ENCODE measurements around the gene CSMD2.

CSMD2 gene

DNA sequence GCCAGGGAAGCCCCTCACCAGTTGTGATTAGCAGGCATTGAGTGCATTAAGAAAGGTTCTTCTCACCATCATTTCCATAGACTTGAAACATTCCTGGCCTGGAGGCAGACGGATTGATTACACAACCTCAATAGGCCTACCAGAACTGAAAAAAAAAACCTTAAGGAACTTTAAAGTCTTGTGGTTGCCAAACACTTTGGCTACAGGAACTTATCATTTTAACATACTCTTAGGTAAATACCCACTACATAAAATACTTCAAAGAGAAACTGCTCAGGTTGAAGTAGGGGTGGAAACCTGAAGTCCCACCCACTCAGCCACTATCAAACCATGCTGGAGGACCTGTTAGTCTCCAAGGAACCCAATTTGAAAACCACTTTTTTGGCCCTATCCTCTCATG is 323.5 kb downstream of the CSMD2 start:
- DNase-seq = no peak

DNA sequence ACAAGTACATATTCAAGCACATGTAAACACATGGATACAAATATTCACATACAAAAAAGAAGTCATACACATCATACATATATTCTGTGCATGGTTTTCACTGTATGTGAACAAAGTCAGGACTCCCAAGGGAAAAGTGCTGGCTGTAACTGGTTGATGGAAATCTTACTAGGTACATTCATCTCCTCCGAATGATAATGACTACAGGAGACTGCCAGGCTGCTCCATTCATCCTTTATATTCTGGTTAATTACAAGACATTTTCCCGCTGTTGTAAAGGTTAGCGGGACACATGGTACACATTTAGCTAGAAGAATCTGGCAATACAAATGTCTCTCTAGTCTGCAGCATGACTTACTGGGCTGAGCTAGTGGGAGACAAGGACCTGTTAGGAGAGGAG is 327.4 kb downstream of the CSMD2 start:
- no peak for DNase-seq

DNA sequence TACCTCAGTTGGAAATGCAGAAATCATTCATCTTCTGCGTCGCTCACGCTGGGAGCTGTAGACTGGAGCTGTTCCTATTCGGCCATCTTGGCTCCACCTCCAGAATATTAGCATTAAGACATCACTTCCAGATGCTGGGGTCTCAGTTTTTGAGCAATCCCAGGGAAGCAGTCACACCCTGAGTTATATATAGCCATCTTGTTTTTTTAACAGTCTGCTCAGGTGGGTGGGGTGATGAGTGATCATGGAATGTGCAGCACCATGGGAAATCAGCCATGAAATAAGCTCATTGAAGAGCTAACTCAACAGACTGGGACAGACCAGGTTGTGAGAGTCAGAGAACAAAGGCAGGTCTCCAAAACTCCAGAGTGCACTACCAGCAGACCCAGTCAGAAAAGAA is 328.1 kb downstream of the CSMD2 start:
- no peak for DNase-seq

DNA sequence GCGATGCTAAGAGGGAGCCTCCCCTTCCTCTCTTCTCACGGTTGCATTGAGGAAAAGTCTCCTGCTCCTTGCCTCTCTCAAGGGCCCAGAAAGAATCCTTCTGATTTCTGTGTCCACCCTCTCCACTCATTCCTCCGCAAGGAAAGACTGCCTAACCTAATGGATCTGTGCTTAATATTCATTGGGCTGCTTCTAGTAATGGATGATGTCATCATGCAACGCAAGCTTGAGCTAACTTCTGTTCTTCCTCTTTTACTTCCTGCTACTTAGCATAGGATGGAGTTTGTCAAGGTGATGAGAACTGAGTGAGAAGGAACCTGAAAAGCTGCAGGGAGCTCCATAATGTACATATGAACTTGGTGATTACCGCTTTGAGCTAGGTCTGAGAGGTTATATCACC is 336.4 kb downstream of the CSMD2 start:
- no peak for DNase-seq

DNA sequence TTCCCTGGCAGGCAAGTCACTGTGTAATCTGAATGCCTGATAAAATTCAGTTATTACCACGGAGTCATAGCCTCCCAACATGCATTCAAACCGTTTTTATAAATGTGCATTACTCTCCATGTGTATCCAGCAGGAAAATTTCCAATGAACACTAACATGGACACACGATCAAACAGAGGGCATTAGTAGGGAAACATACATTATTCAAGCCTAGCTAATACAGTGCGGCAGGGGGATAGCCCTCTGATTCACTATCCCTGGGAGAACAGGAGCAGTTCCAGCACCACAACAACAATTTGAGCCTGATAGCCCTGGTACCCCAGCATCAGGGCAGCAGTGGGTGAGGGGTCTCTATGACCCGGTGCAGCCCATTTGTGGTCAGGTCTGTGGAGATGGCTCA is 337.0 kb downstream of the CSMD2 start:
- DNase-seq = no peak

DNA sequence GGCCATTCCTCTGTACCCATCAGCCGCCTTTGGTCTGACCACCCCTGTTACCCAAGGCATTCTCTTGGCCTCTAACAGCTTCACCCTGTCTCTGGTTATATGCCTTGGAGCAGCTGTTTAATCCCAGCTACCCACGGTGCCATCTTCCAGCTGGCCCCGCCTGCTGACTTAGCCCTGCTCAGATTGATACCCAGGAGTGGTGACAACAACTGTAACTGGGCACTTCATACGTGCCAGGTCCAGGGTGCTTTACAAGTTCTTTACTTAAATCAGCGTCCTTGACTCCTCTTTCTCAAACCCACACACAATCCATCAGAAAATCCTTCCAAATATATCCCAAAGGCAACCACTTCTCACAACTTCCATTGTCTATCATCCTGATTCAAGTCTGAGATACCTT is 338.3 kb downstream of the CSMD2 start:
- DNase-seq = no peak

DNA sequence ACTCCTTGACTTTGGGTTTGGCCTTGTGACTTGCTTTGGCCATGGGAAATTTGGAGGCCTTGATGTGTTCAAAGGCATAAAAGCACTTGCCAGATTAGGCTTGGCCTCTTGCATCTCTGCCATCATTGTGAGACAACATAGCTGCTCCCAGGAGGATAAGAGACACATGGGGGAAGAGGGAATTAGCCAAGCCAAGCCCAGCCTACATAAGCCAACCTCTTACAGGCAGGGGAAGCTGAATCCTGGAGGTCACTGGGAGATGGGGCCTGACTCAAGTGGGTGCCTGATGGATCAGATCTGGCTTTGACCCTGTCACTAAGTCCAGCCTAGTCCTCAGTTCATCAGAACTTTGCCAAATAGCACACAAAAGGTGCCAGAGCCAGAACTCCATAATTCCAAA is 338.7 kb downstream of the CSMD2 start:
- DNase-seq = no peak

DNA sequence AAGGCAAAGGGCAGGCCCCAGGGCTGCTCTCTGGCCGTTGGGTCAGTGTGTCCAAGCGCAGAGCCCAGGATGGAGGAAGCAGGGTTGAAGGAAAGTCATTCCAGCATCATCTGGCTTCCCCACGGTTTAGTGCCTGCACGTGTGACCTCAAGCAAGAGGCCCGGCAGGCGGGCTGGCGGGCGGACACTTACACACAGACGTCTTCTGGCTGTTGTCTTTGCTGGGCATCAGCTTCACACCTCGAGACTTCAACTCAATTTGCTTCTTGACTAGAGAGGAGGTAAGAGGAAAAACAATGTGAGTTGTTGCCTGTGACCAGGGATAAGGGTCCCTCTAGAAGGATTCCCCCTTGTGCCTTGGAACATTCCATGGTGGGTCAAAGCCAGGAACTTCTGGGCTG is 339.5 kb downstream of the CSMD2 start:
- no peak for DNase-seq

DNA sequence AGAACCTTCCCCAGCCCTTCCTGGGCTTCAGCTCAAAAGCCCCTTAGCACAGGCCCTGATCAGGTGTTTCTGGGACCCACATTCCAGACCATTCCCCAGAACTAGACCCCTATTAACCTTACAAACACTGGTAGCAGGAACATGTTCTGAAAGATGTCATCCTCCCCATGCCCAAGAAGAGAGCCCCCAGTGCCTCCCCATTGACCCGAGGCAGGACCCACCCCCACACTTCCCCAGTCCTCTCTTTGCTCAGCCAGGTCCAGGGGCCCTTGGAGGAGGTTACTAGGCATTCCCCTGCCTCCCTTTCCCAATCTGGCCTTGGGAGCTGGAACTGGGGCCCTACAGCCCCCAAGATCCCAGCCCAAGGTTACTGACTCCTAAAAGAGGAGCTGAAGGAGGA is 340.1 kb downstream of the CSMD2 start:
- no peak for DNase-seq

DNA sequence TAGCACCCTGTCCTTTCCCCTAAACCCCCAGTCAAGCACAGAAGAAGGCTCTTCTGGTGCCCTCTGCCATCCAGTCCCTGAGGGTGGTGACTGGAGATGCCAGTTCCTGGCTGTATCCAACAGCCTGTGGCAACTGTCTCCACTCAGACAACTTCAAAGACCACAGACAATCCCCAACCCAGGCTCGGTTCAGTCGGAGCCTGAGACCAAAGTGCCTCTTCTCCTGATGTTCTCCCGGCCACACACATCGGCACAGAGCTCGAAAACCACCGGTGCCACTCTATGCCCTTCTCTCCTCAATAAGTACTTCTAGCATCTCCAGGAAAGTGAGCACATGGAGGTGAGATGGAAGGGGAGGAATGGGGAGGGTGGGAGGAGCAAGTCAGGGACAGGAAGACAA is 340.7 kb downstream of the CSMD2 start:
- DNase-seq = no peak

DNA sequence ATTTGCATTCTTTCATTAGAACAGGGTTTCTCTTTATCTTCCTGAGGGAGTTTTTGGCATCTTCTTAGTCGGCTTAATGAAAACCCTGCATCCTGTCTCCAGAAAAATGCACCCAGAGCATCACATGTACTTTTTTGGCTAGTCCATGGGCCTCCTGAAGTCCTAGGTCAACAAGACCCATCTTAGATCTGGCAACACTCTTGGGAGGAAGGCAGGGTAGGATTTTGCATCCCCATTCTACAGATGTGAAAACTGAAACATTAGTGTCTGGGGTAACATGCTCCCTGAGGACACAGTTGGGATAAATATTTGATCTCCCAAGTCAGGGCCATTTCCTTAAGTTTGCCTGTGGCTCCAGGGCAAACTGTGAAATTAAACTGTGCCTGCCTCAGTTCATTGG is 341.2 kb downstream of the CSMD2 start:
- DNase-seq = no peak

DNA sequence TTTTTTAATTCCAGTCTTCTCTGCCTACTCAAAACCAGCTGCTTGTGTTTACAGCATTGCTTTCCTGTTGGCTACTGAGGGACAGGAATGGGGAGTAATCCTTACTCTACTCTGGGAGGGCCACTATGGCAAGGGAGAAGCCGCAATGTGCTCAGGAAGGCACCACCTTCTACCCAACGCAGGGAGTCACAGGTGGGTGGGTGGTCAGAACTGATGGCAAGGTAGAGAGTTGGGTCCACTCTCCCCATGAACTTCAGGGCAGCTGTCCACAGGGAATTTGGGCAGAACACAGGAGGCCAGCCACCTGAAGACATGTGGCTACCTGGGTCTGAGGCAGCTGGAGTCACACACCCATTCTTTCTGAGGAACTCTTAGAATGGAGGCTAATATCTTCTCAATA is 341.6 kb downstream of the CSMD2 start:
- no peak for DNase-seq

DNA sequence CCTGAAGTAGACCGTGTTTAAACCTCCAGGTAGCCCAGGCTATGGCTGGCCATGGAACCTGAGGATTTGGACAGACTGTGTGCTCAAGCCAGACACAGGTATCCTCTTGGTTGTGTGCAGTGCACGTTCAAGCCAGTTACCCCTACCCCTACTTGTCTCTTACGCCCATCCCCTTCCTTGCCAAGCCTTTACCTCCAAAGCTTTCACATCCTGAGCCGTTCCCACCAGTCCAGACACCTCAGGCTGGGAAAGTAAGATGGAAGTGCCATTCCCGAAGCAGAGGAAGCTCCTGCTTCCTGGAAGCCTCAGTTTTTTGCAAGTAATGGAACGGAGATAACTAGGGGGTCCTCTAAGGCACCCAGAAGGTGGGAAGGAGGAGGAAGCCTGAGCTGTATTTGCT is 342.6 kb downstream of the CSMD2 start:
- no peak for DNase-seq

DNA sequence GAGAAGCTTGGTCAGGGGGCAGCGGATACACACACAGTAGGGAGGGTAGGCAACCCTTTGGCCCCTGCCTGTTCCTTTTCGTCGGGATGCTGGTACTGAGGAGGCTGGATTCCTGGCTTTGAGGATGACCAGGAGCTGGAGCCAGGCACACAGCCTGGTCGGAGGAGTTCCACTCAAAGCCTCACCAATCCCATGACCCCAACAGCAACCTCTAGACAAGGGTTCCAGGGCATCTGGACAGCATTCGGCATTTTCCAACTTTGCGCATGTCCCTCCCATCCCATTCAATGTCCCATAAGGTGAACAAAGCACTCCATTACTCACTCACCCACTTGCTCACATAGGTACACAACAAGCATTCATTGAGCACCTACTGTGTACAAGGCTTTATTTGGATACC is 343.7 kb downstream of the CSMD2 start:
- no peak for DNase-seq

DNA sequence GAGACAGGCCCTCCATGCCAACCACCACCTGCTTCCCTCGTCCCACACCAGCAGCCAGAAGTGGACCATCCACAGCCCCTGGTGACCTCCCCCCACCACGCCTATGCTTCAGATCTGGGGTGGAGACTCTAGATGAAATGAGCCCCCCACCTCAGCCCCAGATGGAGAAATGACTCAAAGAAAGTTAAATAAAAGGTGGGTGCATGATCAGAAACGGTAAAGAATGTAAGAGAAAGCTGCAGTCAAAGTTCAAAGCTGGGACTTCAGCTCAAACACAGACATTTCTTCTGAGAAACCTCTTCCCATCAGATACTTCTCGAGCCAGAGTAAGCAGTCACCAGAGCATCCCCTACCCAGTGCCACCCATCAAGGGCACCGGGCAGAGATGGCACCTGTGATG is 344.2 kb downstream of the CSMD2 start:
- no peak for DNase-seq

DNA sequence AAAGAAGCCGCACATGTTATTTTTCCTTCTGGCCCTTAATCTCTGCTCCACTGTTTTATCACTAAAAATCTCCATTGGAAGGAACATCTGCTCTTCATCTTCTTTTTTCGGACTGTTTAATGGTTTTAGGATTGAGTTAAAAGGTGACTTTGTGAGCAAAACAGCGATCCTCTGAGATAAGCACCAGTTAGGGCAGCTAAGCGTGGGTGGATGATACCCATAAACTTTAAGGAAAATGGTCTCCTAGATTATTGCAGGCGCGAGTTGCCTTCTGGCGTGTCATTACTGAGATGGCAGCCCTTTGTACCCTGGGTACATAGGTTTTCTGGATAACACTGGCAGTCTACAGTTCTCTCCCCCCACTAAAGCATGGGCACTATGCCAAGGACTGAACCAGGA is 345.1 kb downstream of the CSMD2 start:
- DNase-seq = no peak

DNA sequence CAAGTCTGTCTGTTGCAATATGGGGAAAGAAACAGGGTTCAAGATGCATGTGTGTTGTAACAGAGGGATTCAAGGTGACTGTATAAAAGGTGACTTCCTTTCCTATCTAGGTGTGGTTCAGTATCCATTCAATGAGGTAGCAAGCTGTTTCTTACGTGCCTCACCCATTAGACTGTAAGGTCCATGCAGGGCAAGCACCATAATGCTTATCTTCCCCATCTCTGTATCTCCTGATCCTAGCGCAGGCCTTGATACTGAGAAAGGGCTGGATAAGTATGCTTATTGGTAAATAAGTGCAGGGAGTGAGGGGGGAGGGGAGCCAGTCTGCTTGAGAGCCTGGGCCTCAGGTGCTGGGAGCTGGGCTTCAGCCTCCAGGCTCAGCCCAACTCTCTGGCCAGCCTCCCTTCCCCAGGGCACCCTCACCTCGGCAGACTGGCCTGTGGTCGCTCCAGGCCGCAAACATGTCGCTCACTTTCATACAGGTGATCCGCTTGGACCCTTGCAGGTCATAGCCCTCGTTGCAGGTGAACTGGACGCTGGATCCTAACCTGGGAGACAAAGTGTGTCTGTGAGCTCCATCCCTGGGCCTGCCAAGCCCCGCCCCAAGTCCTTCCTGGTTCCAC is 345.6 kb downstream of the CSMD2 start:
- DNase-seq = no peak

DNA sequence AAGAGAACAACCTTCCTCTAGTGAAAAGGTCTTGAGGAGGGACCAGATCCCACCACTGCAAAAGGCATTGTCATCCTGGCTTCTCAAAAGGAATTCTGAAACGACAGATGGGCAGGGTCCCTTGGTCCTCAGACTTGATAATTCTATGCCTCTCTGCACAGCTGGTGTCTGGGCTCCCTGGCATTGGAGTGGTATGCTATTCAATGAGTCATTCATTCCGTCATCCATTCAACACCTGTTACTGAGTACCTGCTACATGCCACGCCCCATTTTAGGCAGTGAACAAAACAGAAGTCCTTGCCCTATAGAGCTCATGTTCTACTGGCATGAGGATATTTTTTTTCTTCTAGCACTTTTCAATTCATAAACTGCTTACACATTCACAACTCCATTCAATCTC is 347.0 kb downstream of the CSMD2 start:
- DNase-seq = peak; percentile 5

DNA sequence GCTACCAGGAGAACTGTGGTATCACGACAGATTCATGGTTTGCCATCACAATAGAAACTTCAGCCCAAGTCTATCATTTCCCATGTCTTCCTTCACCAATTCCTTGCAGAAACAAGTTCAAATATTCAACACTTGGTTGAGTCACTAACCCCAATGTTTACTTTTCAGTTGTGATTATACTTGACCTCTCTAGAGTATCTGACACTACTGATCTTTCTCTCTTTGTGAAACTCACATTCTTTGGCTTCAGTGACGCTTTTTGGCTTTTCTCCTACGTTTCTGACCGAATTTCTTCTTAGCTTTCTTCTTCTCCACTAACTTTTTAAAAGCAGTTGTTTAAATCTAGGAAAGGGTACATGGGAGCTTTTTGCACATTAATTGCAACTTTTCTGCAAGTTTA is 350.0 kb downstream of the CSMD2 start:
- DNase-seq = no peak

DNA sequence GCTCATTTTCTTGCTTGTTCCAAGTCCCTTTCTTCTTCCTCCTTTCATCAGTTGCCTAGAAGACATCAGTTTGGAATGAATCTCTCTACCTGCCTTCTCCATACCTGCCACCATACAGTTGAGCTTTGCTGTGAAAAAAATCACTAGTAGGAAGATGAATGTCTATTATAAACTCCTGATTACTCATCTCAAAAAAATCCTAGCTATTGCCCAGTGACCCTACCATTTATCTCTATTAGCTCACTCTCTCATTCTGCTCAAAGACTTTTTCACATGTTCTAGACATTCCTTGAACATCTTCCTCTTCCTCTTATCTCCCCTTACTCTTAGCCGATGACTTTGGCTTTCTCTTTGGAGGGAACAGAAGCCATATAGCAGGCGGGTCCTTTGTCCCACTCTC is 350.9 kb downstream of the CSMD2 start:
- DNase-seq = no peak

DNA sequence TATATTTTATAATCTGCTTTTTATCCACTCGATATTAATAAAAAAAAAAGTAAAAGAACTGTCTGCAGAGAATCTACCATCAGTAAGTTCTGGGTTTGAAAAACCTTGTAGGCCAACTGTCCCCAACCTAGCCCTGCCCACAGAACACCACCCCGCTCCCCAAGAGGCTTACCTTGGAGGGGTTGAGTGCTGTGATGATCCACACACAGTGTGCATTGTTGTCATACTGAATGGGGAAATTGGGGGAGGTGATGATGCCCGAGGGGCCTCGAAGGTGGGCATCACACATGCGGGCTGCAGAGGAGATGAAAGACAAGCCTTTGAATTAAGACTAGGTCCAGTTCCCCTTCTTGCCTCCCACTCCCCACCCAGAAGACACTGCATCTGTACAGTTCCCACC is 354.5 kb downstream of the CSMD2 start:
- DNase-seq = no peak

DNA sequence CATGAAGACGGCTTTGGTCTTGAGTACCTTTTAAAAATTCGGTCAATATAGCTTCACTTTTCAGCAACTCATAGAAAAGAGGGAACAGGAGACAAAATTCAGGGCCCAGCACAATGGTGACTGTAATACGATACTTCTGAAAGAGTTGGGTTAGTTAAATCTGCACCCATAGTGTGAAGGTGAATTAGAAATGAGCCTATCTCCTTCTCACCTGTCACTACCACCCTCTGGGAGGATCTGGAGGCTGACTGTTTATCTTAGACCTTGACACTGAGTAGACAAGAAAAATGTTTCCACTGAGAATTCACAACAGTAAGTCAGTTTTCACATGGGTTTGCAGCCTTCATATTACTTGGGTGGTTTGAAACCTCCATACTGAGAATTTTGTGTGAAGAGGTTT is 359.0 kb downstream of the CSMD2 start:
- no peak for DNase-seq

DNA sequence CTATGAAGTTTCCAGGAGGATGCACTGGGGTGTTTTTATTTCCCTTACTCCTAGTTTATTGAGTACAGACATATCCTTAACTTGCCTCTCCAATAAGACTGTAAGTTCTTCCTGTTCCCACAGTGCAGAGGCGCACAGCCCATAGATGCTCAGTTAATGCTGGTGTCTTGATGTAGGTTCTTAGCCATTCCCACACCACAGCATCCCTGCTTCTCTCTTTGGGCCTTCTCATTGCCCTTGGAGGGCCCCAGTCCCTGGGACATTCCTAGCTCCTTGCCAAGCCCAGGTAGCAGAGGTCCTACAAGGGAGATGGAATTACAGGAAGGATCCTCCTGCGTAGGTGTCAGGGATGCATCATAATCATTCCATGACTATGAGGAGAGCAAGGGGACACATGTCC is 362.8 kb downstream of the CSMD2 start:
- DNase-seq = no peak

DNA sequence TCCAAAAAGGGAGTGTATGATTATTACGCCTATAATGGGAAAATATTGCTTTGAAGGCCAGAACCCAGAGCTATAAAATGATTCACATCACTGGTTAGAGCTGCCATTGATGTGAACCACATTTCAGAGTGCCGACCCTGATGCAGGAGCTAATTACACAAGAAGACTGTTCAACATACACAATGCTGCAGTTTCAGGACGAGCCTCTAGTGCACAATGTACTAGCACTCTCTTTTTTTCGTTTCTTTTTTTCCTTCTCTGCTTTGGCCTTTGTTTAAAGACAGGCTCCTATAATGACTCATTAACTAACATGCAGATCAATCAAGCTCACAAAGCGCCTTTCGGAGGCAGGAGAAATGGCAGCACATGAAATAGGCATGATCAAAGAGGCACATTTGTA is 367.2 kb downstream of the CSMD2 start:
- no peak for DNase-seq

DNA sequence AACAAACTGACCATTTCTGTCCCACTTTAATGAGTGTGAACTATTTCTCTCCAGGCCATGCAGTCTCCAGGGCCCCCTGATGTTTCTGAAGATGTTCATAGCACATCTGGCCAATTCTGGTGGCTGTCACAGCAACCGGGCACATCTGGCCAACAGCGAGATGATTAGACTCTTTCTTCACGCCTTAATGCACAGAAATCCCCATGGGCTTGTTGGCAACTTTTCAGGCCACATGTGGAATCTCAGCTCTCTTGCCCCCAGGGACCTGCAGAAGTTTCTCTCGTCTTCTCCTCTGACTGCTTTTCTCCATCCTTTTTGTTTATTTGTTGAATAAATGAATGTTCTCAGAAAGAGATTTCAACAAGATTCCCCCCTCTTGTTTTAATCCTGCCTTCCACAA is 372.4 kb downstream of the CSMD2 start:
- DNase-seq = no peak

DNA sequence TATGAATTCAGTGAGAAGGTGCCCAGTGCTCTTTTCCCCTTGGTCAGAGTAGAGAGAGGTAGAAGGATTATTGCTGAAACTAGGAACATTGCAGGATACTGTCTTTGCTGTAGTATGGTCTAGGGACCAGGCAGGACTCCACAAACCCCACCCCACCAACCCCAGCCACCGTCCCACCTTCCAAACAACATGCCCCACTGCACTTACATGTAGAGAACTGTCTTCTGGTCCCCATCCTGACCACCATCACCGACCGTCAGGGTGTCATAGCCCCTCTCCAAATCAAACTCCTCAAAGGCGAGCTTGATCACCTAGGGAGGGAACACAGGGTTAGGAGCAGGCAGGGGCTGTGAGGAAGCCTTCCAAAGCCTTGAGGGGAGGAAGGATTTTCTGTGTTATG is 372.8 kb downstream of the CSMD2 start:
- DNase-seq = no peak

Data from DMS79 (cell line).